Lung (tissue), 12 donors: Measurements from ENCODE around the gene C12orf60. TPM values are rescaled to one million over a fixed set of nuclear protein-coding genes. Genes with fewer than 3 reads are reported as not detected.

Experiments used
- ATAC-seq: fragments of 200-7000 bp; cut with Tn5 transposase; one replicate; pipeline ENCODE4 v1.9.1; 2020; ENCODE audit warnings: moderate number of reproducible peaks; ENCODE audit not compliant: insufficient read depth, low FRiP score
- DNase-seq, 3 donors: peaks; one replicate each; pipeline ENCODE4 v3.0.0-alpha.2; 2013 to 2017
- H3K27ac ChIP-seq, 2 donors: one replicate each; pipeline ENCODE4 v1.5.1; 2013; ENCODE audit warnings: mild to moderate bottlenecking in 2 of 2, moderate library complexity in 2 of 2, control low read depth in 1 of 2, inconsistent platforms in 1 of 2, low read depth in 1 of 2, low read length in 1 of 2
- H3K27me3 ChIP-seq, 3 donors: one replicate each; pipeline ENCODE4 v1.5.1; 2013; ENCODE audit warnings: low read length in 2 of 3; ENCODE audit not compliant: control insufficient read depth in 3 of 3, insufficient read depth in 3 of 3
- H3K36me3 ChIP-seq, 4 donors: one replicate each; pipeline ENCODE4 v1.5.1; 2013; ENCODE audit warnings: low read length in 4 of 4, mild to moderate bottlenecking in 1 of 4, moderate library complexity in 1 of 4; ENCODE audit not compliant: control insufficient read depth in 4 of 4, insufficient read depth in 4 of 4
- H3K4me1 ChIP-seq, 5 donors: one replicate each; pipeline ENCODE4 v1.5.1; 2013; ENCODE audit warnings: low read length in 5 of 5, mild to moderate bottlenecking in 2 of 5, moderate library complexity in 1 of 5; ENCODE audit not compliant: control insufficient read depth in 5 of 5, insufficient read depth in 5 of 5
- H3K4me3 ChIP-seq: one replicate; pipeline ENCODE4 v1.5.1; 2013; ENCODE audit warnings: mild to moderate bottlenecking, control low read depth, moderate library complexity
- H3K9ac ChIP-seq, 2 donors: one replicate each; pipeline ENCODE4 v1.5.1; 2013; ENCODE audit warnings: low read length in 2 of 2, control low read depth in 1 of 2; ENCODE audit not compliant: insufficient read depth in 1 of 2
- H3K9me3 ChIP-seq, 4 donors: one replicate each; pipeline ENCODE4 v1.5.1; 2013; ENCODE audit warnings: low read length in 3 of 4, mild to moderate bottlenecking in 1 of 4, moderate library complexity in 1 of 4; ENCODE audit not compliant: control insufficient read depth in 4 of 4, insufficient read depth in 3 of 4
- WGBS, 2 donors: extraction: QIAGEN DNeasy Blood & Tissue Kit; methylation state at CpG; one replicate each; pipeline ENCODE4 v1.1.7; 2013; 5-methylcytosine and 5-hydroxymethylcytosine counted together
- polyA plus RNA-seq, 2 donors: library from polyadenylated mRNA; stranded (reverse); fragments of 200-250 nt; gene quantifications; one replicate each; pipeline ENCODE4 v1.2.1, GENCODE V29; 2013
- total RNA-seq, 2 donors: library from RNA; depleted of rRNA in 1 of 2; stranded (reverse); fragments of >200 nt in 1 of 2; gene quantifications; one replicate each; pipeline ENCODE4 v1.2.1, GENCODE V29; 2014 to 2021
- TF ChIP-seq, protein P1 (sequence below): IDR thresholded peaks from 2 replicates; pipeline ENCODE4 v1.5.1; 2012; ENCODE audit warnings: mild to moderate bottlenecking; ENCODE audit errors: control extremely low read depth, extremely low read depth
- donor health status: control.
- donor health status: control.
- donor health status: Bipolar disorder and iron deficiency.
- donor health status: healthy.
- donor health status: DM: yes; HTN: yes; CAD: no.

The C12orf60 gene
- total and polyA plus RNA-seq, 4 donors = 0.55 to 2.4 (median 0.79) TPM

DNA sequence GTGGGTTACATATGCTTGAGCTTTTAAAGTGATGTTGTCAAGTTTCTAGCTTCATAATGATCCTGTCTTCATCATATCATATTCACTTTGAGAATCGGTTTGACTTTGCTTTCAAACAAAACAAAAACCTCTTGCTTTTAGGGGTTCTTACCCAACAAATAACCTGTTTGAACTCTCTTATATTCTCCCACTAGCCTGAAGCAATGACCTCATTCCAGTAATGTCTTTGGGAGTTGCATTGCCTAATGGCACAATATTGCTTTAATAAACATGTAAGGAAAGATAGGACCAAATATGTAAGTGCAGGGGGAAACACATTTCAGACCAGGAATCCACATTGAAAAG, 27.9 kb upstream of the C12orf60 start:
- Histone ChIP-seq H3K36me3 (no peaks in the 10 kb centered on the region), H3K4me1 (peaks cover 3 to 33% (median 7%) of the 10 kb centered on the region in 5 donors), H3K9ac (peak overlapping the region; percentile 79 to 80), H3K4me3 (no peak overlapping the region), H3K27me3 (no peaks in the 10 kb centered on the region), H3K27ac (no peak overlapping the region), H3K9me3 (no peaks in the 10 kb centered on the region)
- DNase-seq (peak in 2 of 3 donors; percentile 65 to 70), ATAC-seq (no peak)
- WGBS, 2 donors = 26 to 47% methylated on average over 1 of the region's 1 CpG
- TF ChIP-seq, protein P1, sequence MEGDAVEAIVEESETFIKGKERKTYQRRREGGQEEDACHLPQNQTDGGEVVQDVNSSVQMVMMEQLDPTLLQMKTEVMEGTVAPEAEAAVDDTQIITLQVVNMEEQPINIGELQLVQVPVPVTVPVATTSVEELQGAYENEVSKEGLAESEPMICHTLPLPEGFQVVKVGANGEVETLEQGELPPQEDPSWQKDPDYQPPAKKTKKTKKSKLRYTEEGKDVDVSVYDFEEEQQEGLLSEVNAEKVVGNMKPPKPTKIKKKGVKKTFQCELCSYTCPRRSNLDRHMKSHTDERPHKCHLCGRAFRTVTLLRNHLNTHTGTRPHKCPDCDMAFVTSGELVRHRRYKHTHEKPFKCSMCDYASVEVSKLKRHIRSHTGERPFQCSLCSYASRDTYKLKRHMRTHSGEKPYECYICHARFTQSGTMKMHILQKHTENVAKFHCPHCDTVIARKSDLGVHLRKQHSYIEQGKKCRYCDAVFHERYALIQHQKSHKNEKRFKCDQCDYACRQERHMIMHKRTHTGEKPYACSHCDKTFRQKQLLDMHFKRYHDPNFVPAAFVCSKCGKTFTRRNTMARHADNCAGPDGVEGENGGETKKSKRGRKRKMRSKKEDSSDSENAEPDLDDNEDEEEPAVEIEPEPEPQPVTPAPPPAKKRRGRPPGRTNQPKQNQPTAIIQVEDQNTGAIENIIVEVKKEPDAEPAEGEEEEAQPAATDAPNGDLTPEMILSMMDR = no peak

DNA sequence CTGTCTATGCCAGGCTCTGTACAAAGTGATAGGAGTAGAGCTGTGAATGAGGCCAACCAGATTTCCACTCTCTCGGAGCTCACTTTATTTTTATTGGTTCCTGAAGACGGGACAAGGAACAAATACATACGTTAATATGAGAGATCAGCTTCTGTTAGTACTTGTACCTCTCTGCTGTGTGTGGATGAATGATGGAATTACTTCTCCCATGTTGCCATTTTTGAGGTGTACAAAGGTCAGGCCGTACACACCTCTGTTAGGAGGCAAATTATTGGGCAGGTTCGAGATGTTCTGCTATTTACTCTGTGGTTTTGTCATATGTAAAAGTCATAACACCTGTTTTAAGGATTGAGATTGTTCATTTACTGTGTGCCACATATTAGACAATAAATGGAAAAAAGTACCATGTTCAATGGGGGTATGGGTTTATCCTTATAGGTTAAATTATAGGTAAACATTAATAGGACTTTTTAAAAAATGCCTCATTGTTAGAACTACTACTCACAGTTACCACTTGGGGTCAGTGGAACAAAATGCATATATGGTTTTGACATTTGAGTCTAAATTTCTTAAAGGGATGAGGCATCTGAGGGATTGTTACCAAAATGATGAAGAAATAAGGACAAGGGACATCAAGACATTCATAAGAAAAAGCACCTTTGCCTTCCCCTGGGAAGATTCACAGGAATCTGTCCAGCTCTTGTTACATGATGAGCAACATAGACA, 27.1 kb upstream of the C12orf60 start:
- H3K9me3 ChIP-seq = no peaks in the 10 kb centered on the region

DNA sequence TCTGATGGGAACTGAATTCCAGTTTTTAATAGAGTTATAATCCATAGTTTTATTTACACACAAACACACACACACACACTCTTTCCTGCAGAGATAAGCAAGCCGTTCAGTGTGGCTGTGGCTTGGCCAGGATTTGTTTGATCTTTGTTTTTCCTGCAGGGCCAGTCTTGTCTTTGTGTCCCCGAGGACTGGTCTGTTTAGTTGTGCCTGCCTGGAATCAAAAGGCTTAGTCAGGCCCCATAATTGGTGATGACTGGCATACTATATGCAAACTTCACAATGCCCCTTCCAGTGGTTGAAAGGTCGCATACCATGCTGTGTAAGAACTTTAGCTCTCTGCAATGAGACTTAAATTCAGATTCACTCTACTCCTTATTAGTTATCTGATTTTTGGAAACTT, 26.2 kb upstream of the C12orf60 start:
- H3K9me3 ChIP-seq = no peaks in the 10 kb centered on the region
- H3K36me3 ChIP-seq = no peaks in the 10 kb centered on the region
- TF ChIP-seq, protein P1 = no peak
- H3K4me3 ChIP-seq = no peak overlapping the region
- peaks cover 3 to 29% (median 7%) of the 10 kb centered on the region in 5 donors for H3K4me1 ChIP-seq
- H3K9ac ChIP-seq = no peak overlapping the region
- H3K27me3 ChIP-seq = no peaks in the 10 kb centered on the region
- DNase-seq = peak in 2 of 3 donors; percentile 40 to 57
- 48 to 71% methylated on average over 3 of the region's 3 CpGs for WGBS, 2 donors
- ATAC-seq = no peak
- H3K27ac ChIP-seq = no peak overlapping the region

More for the DNA sequence above, 27.1 kb upstream of the C12orf60 start:
- peaks cover 3 to 33% (median 7%) of the 10 kb centered on the region in 5 donors for H3K4me1 ChIP-seq
- H3K4me3 ChIP-seq = no peak overlapping the region
- H3K36me3 ChIP-seq = no peaks in the 10 kb centered on the region
- no peak overlapping the region for H3K27ac ChIP-seq
- no peaks in the 10 kb centered on the region for H3K27me3 ChIP-seq
- DNase-seq (peak in 2 of 3 donors; percentile 49 to 53), ATAC-seq (no peak)
- H3K9ac ChIP-seq = no peak overlapping the region
- TF ChIP-seq, protein P1 = no peak
- WGBS, 2 donors = 87% methylated on average over 5 of the region's 5 CpGs
